SIG-M5 treated with dmso at 0.1 percent for 504 hours (cell line): ENCODE results near the gene KRTAP2-3.
"Not testable (repeated sequence)": the region's sequence is repeated elsewhere in the genome, so short reads cannot be mapped to it uniquely, and the experiment has no call there.

Experiments
- DNase-seq: peaks from one replicate; lab custom pipeline; 2025; ENCODE audit not compliant: unreplicated experiment; lab: John Stamatoyannopoulos, UW

Gene KRTAP2-3

DNA sequence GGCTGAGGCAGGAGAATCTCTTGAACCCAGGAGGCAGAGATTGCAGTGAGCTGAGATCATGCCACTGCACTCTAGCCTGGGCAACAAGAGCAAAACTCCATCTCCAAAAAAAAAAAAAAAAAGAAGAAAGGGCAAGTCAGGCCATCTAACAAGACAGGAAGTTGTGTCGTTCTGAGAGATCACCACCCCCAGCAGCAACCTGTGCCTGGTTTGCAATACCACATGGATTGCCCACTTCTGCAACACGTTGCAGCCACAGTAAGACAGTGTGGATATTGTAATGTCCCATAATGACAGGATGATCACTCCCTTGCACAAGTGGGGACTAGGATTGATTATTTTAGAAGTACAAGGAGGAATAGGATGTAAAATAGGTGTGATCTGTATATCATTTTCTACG, 9.1 kb upstream of the KRTAP2-3 start:
- DNase-seq: no peak

DNA sequence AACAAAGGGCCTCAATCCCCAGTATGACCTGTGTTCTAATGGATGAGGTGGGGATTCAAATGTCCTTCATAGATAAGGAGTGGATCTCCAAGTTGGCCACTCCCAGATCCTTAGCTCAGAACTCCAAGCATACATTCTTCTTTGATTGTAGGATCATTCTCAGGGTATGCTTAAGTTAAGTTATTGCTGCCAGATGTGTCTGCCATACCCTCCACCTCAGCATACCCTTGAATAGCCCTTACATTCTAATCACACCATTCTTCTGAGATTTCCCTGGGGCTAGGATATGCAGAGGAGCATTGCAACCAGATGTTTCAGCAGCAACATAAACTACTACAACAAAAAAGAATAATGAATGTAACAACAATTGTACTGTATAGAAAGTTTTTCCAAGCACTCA, 7.4 kb upstream of the KRTAP2-3 start:
- no peak for DNase-seq

DNA sequence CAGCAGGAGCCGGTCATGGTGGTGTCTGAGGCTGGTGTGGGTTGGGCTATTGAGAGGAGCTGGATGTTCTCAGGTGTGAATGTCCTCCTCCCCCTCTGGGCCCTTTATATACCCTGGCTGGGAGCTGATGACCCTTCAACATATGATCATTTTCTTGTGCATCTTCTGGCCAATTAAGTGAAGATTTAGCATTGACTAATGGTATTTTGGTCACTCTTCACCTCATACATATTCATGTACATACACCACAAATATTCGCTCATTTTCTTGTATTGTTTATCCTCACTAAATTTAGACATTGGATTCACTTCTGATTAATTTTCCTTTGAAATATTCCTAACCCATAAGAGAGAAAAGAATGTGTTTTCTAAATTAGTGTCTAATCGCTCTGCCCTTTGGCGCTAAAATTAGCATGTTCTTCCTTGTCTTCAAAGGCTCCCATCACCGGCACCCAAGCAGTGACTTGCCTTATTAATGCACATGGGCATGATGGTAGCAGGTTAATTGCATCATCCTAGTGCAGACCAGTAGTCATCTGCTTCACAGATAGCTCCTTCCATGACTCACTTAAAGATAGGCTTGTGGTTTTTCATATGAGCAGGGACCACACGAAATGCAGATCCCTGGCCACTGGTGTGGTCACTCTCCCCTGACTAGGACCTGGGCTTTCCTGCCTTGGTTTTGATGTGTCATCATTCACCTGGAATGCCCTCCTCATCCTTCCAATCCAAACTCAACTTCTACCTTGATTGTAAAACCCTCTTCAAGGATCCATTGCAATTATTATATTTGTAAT, 6.1 kb upstream of the KRTAP2-3 start, which contains the start of gene KRTAP2-4:
KRTAP2-4 (minus strand) TSS at position 51 of the 796 bp plus-strand sequence; CDS start at position 17, 34 bp downstream.
- no peak for DNase-seq

DNA sequence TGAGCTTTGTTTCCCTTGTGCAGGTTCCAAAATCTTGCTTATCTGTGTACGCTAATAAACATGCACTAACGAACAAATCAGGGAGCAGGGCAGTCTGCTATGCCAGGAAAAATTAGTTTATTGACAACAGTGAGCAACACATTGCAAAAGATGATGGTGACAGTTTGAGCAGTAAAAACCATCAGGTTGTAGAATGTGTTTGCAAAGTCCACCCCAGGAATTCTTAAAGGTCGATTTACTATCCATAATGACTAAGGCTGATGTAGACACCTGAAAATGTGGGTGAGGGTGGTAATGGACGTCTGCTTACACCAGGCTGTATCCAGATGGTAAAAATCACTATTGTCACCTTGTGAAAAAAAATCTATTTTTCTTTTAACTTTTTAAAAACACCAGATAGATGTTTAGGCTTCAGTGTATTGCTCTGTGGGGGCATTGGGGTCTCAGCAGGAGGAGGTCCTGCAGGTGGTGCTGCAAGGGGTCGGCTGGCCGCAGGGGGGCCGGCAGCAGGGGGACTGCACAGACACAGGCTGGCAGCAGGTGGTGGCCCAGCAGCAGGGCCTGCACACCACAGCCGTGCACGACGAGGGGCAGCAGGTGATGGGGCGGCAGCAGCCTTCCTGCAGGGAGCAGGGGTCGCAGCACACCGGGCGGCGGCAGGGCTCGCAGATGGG, 5.2 kb upstream of the KRTAP2-3 start:
- not testable (repeated sequence) for DNase-seq

DNA sequence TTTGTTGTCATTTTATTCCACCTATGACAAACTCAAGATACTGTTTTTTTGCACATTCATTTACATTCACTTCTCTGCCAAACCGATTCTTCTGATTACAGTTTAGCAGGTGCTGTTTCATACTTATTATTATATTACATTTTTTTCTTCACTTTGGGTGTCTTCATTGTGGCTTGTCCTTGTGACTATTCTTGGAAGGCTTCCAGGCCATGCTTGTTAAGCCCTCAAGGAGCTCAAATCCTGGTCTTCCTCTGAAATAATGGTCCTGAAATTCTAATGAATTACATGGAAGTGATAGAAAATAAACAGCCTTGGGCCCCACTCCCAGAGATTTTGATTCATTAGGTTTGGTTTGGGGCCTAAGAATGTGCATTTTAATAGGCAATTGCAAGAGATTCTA, 4.4 kb upstream of the KRTAP2-3 start:
- no peak for DNase-seq

DNA sequence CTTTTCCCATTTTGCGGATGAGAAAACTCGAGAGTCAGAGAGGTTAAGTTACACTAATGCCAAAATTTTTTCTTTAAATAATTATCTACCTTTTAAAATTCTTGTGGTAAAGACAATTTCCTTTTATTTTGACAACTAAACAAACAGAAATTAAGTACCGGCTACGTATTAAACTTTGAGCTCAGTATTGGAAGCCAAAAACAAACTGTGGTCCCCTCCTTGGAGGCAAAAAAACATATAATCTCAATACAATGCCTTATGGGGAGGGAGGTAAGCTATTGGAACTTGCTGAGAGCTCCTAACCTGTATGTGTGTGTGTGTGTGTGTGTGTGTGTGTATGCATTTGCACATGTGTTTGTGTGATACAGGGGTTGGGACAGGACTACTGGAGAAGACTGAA, 3.5 kb upstream of the KRTAP2-3 start:
- DNase-seq: no peak

DNA sequence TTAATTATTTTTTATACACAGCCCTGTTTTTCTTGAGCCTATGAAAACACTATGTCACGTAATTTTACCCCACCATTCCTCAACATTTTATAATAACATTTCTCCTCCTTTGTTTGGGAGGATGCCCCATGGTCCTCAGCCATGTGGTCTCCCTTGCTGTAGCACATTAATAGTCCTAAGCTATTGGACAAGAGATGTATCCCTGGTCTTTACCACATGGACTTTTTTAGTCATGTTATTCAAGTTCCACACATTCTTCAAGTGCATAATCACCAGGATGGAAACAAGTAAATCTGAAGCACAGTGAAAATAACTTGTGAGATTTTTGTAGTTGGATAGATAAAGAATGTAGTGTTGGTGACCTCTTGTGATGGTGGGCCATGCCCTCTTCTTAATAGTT, 2.0 kb upstream of the KRTAP2-3 start:
- no peak for DNase-seq

DNA sequence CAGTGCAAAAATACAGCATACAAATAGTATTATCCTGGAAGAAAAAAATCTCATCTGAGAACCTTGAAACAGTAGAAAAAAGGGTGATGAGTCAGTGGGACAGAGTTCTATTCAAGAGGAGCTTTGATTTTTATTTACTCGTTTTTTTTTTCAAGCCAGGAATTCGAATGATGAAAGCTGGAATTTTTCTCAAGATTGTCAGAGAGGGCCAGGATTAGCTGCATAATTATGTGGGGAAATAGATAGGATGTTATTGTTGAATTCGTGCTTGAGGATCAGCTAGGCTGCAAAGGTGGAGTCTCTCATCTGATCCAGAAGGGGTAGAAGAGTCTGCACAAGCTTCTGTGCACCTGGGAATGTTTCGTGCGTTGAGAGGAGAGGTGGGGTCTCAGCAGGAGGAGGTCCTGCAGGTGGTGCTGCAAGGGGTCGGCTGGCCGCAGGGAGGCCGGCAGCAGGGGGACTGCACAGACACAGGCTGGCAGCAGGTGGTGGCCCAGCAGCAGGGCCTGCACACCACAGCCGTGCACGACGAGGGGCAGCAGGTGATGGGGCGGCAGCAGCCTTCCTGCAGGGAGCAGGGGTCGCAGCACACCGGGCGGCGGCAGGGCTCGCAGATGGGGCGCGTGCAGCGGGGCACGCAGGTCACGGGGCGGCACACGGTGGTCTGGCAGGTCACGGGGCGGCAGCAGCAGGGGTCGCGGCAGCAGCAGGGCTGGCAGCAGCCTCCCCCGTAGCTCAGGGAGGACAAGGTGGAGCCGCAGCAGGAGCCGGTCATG, 450 bp downstream of the KRTAP2-3 start:
- not testable (repeated sequence) for DNase-seq

DNA sequence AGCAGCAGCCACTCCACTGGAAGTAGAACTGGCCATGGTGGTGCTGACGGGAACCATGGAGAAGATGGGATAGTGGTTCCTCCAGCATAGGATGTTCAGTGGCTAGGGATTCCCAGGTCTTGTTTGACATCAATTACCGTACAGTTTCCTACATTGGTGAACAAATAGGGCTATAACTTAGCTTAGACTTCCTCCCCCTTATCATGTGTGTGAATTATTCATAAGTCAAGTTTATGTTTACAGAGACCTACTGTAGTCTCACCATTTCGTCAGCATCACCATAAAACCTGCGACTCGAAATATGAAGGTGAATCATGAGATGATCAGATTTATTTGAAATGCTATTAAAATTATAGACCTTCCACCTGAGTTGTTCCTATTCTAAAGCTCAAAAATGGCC, 1.2 kb downstream of the KRTAP2-3 start:
- DNase-seq: no peak

DNA sequence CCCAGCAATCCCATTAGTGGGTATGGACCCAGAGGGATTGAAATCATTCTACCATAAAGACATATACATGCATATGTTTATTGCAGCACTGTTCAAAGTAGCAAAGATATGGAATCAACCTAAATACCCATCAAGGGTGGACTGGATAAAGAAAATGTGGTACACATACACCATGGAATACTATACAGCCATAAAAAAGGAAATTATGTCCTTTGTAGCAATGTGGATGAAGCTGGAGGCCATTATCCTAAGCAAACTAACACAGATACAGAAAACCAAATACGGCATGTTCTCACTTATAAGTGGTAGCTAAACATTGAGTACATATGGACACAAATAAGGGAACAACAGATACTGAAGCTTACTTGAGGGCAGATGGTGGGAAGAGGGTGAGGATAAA, 2.4 kb downstream of the KRTAP2-3 start:
- DNase-seq: no peak

DNA sequence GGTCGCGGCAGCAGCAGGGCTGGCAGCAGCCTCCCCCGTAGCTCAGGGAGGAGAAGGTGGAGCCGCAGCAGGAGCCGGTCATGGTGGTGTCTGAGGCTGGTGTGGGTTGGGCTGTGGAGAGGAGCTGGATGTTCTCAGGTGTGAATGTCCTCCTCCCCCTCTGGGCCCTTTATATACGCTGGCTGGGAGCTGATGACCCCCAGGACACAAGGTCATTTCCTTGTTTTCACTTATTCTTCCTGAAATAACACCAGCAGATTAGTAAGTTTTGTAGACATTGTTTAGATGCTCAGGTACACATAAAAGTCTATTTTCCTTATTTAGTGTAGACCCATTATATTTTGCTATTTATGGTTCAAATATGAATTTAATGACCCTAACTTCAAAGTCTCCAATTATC, 4.8 kb downstream of the KRTAP2-3 start, which contains the start of gene KRTAP2-2:
KRTAP2-2 (minus strand) TSS at position 101 of the 400 bp plus-strand sequence; CDS start at position 82, 19 bp downstream.
- not testable (repeated sequence) for DNase-seq

DNA sequence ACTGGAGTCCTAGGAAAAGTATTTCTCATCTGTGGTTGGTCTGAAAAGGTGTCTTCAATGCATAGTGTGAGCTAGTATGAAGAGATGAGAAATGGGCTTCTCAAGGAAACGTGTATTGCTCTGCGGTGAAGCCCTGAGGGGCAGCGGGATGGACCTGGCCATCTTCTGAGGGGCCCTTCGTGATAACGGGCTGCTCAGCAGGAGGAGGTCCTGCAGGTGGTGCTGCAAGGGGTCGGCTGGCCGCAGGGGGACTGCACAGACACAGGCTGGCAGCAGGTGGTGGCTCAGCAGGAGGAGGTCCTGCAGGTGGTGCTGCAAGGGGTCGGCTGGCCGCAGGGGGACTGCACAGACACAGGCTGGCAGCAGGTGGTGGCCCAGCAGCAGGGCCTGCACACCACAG, 5.4 kb downstream of the KRTAP2-3 start:
- not testable (repeated sequence) for DNase-seq

DNA sequence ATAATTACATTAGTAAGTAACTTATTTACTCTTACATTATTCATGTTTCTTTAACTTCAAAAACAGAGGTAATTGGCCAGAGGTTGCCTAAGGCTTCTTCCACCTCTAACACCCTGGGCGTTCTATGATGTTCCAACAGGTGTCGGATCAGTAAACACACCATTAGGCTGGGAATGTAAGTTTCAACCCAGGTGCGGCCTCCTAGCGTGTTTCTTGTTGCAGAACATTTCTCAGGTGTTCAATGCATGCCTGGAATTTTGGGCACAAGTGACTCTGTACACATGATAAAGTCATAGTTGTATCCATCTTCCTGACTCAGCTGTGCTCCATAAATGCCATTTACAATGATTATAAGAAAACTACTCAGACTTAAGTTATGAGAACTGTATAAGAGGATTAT, 5.9 kb downstream of the KRTAP2-3 start:
- no peak for DNase-seq

DNA sequence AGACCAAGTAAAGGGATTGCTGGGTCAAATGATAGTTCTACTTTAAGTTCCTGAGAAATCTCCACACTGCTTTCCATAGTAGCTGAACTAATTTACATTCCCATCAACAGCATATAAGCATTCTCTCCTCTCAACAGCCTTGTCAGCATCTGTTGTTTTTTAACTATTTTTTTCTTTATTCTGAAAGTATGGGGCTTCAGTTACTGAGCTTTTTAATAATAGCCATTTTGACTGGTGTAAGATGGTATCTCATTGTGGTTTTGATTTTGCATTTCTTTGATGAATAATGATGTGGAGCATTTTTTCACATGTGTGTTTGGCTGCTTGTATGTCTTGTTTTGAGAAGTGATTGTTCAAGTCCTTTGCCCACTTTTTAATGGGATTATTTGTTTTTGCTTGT, 7.3 kb downstream of the KRTAP2-3 start:
- no peak for DNase-seq

DNA sequence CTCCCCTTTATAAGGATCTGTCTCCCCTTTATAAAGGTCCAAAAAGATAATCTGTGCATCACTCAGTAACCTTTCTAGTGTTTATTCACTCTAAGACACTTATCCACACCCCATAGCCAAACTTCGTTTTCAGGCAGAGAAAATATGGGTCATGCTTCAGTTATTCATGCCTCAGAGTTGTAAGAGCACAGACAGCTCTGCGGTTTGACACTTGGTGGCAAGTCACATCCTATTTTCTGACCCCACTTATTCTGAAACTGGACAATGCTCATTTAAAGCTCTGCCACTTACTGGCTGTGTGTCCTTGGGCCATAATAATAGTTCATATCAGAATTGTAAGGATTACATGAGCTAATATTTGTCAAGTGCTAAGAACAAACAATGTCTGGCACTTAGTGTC, 10.8 kb downstream of the KRTAP2-3 start:
- DNase-seq: no peak

DNA sequence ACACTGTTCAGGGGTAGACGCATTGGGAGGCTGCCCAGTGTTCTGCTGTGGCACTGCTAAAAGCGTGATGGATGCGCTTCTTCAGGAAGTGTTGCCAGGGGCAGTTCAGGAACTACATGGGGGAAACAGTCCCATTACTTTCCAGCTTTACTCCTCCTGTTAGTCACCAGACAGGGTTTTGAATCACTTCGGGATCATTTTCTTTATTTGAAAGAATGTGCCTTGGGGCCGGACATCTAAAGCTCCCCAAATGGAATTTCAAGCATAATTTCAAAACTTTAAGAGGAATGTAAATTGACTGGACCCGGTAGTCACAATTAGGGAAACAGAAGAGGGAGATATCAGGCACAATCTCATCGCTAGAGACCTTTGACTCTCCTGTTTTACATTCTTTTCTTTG, 11.5 kb downstream of the KRTAP2-3 start:
- no peak for DNase-seq

DNA sequence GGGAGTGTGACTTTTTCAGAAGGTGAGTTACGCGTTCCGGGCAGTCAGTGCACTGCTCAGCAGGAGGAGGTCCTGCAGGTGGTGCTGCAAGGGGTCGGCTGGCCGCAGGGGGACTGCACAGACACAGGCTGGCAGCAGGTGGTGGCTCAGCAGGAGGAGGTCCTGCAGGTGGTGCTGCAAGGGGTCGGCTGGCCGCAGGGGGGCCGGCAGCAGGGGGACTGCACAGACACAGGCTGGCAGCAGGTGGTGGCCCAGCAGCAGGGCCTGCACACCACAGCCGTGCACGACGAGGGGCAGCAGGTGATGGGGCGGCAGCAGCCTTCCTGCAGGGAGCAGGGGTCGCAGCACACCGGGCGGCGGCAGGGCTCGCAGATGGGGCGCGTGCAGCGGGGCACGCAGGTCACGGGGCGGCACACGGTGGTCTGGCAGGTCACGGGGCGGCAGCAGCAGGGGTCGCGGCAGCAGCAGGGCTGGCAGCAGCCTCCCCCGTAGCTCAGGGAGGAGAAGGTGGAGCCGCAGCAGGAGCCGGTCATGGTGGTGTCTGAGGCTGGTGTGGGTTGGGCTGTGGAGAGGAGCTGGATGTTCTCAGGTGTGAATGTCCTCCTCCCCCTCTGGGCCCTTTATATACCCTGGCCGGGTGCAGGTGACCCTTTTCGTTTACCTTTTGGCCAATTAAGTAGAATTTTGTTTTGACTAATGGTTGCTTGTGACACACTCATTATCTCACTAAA, 13.0 kb downstream of the KRTAP2-3 start, which contains the start of gene KRTAP2-1:
KRTAP2-1 (minus strand) TSS at position 582 of the 731 bp plus-strand sequence; CDS start at position 533, 49 bp downstream.
- DNase-seq: not testable (repeated sequence)

DNA sequence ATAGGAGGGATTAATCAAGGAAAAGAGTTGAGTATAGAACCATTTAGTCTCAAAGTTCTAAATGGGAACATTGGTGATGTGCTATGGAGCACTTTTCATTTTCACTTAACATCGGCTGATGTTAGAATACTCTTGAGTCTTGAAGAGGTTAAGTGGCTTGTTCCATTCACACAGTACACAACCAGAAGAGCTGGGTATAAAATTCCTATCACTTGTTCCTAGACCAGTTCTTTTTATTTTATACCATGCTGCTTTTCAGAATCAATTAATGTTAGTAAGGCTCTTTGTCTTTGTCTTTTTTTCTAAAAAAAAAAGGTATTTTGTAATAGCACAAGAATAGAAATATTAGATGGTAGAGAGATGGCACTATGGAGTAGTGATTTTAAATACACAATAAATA, 17.0 kb downstream of the KRTAP2-3 start:
- DNase-seq: no peak

DNA sequence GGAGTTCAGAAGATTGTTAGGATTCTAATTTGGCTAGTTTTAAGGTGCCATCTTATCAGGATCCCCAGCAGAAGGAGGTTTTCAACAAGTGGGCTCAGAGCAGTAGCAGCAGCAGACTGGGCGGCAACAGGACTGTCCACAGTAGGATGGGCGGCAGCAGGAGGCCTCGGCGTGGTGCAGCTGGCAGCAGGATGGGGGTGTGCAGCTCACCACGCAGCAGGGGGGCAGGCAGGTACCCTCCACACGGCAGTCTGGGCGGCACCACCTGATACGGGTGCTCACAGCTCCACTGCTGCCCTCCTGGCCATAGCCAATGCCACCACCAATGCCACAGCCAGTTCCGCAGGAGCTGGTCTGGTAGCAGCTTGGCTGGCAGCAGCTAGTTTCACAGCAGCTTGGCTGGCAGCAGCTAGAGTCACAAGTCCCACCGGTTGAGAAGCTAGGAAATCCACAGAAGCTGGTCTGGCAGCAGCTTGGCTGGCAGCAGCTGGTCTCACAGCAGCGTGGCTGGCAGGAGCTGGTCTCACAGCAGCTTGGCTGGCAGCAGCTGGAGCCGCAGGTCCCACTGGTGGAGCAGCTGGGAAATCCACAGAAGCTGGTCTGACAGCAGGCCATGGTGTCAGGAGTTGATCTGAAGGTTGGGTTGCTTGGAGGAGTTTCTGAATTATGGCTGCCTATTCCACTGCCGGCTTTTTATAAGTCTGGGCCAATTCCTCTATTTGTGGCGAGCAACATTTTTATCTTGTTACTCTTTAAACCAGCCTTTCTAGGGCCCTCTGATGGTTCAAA, 18.9 kb downstream of the KRTAP2-3 start, which contains the start of gene KRTAP1-1:
KRTAP1-1 (minus strand) TSS at position 668 of the 789 bp plus-strand sequence; CDS start at position 615, 53 bp downstream.
- DNase-seq: not testable (repeated sequence)

DNA sequence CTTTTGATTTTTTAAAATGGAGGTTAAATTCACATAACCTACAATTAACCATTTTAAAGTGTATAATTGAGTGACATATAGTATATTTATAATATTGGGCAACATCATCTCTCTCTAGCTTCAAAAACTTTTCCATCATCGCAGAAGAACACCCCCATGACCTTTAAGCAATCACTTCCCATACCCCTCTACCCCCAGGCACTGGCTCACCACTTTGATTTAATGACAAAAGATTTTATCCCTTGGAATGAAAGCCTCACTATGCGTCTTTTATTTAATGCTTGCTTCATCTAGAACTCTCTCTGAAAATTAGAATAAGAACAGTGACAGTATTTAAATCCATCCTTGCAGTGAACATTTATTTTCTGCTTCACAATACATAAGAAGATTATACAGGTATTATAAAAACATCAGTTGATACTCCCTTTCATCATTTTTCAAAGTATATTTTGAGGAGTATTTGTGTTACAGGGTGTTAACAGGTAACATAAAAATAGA, 22.0 kb downstream of the KRTAP2-3 start:
- DNase-seq: no peak
